ENCODE measurements around the gene POU2AF3. TPM values are rescaled to one million over a fixed set of nuclear protein-coding genes. Genes with fewer than 3 reads are reported as not detected.

POU2AF3 gene
- total and polyA plus RNA-seq, 11 donors: 0.15 to 2.1 (median 0.54) TPM; not detected in 5

- Histone ChIP-seq H3K4me3 (no peak overlapping the region), H3K27ac (no peak overlapping the region), H3K36me3 (no peaks in the 10 kb centered on the region), H3K4me1 (peaks cover 0 to 9% (median 0%) of the 10 kb centered on the region in 12 donors), H3K27me3 (peaks cover 0 to 4% (median 0%) of the 10 kb centered on the region in 9 donors), H3K9me3 (no peaks in the 10 kb centered on the region)
- ATAC-seq: no peak
- no peak for DNase-seq
- TF ChIP-seq CTCF (IDR thresholded peaks at IDR 0.05) (no peak), POLR2A (IDR thresholded peaks at IDR 0.05) (no peak)
- WGBS, 4 donors: 43 to 77% (median 59%) methylated on average over 1 of the region's 1 CpG
- intact Hi-C loops (cut with DNase I): loop anchor here in 1 of 10 donors (2.0 kb wide), 1 partner anchor 18 kb away; no protein-coding TSS in a partner anchor
These were observed 52.5 kb downstream of the POU2AF3 start for GRCh38 chr11:111350811-111351210.

- DNase-seq: no peak
- H3K27ac ChIP-seq: peak overlapping the region in 1 of 12 donors; percentile 39
- H3K27me3 ChIP-seq: peaks cover 0 to 4% (median 0%) of the 10 kb centered on the region in 9 donors
- H3K9me3 ChIP-seq: no peaks in the 10 kb centered on the region
- H3K36me3 ChIP-seq: no peaks in the 10 kb centered on the region
- intact Hi-C loops (cut with DNase I): loop anchor here in 1 of 10 donors (2.0 kb wide), 1 partner anchor 17 kb away; no protein-coding TSS in a partner anchor
- WGBS, 4 donors: 39 to 52% (median 44%) methylated on average over 10 of the region's 10 CpGs
- H3K4me1 ChIP-seq: peaks cover 0 to 9% (median 0%) of the 10 kb centered on the region in 12 donors
- no peak overlapping the region for H3K4me3 ChIP-seq
- no peak for ATAC-seq
- TF ChIP-seq CTCF (IDR thresholded peaks at IDR 0.05): no peak
- no peak for TF ChIP-seq POLR2A (IDR thresholded peaks at IDR 0.05)
These were observed 53.2 kb downstream of the POU2AF3 start for GRCh38 chr11:111351374-111352055.

- Histone ChIP-seq H3K36me3 (no peaks in the 10 kb centered on the region), H3K4me1 (peaks cover 0 to 9% (median 0%) of the 10 kb centered on the region in 12 donors), H3K27ac (no peak overlapping the region), H3K27me3 (peaks cover 0 to 4% (median 0%) of the 10 kb centered on the region in 9 donors), H3K4me3 (no peak overlapping the region), H3K9me3 (no peaks in the 10 kb centered on the region)
- no peak for DNase-seq
- ATAC-seq: no peak
- no peak for TF ChIP-seq CTCF (IDR thresholded peaks at IDR 0.05)
- TF ChIP-seq POLR2A (IDR thresholded peaks at IDR 0.05): no peak
- WGBS, 4 donors: 90 to 94% (median 93%) methylated on average over 8 to 9 of the region's 9 CpGs
- intact Hi-C loops (cut with DNase I): no loop called here
These were observed 53.9 kb downstream of the POU2AF3 start for GRCh38 chr11:111352231-111352746.

- Histone ChIP-seq H3K27ac (peak overlapping the region in 2 of 12 donors; percentile 13 to 29), H3K4me1 (peaks cover 0 to 9% (median 0%) of the 10 kb centered on the region in 12 donors), H3K27me3 (peaks cover 0 to 4% (median 0%) of the 10 kb centered on the region in 9 donors), H3K4me3 (no peak overlapping the region), H3K36me3 (no peaks in the 10 kb centered on the region), H3K9me3 (no peaks in the 10 kb centered on the region)
- ATAC-seq (peak; percentile 26 to 87 (median 62)), DNase-seq (peak in 1 of 5 donors; percentile 34)
- intact Hi-C loops (cut with DNase I): no loop called here
- WGBS, 4 donors: 72 to 78% (median 74%) methylated on average over 8 of the region's 8 CpGs
- TF ChIP-seq POLR2A (IDR thresholded peaks at IDR 0.05) (no peak), CTCF (IDR thresholded peaks at IDR 0.05) (no peak)
These were observed 54.8 kb downstream of the POU2AF3 start for GRCh38 chr11:111352935-111353710.
